ENCODE data around the gene CRYGD.

Gene CRYGD

GRCh38 chr2:208077276-208077675 is 47.0 kb downstream of the CRYGD start:
- no peak for DNase-seq

GRCh38 chr2:208074610-208075356 is 49.5 kb downstream of the CRYGD start:
- DNase-seq = no peak

- peak; percentile 37 for DNase-seq
These were observed 52.0 kb downstream of the CRYGD start for GRCh38 chr2:208072250-208072892.
